ENCODE results near the gene TRIM41.
"Not testable (repeated sequence)": the region's sequence is repeated elsewhere in the genome, so short reads cannot be mapped to it uniquely, and the experiment has no call there.

Gene TRIM41

DNA sequence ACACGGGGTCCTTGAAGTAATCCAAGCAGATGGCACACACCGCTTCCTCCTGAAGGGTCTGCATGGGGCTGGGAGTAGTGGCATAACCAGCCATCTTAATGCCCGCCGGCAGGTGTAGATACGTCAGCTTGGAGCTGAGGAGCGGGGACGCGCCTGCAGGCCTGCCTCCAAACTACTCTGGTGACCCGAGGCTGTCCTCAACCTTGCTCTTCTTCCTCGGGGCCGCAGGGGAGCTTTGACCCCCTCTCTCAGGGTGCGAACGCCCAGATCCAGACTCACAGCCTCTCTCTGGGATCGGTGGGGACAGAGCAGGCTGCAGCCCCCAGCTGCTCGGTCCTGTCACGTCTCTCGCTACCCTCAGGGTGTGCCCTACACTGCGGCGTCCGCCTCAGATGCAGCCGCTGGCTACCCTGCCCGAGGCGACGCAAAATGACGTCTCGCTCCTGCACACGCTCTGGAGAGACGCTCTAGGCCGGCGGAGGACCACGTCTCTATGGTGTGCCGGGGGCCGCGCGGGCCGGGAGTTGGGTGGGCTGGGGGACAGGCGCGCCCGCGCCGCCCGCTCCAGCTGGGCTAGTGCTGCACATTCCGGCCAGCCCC lies 37.7 kb downstream of the TRIM41 start, which contains the start of gene TRIM52:
TRIM52 (minus strand) TSS at position 424 of the 600 bp plus-strand sequence; CDS start at position 94, 330 bp downstream.
- DNase-seq (ENCODE audit: extremely low read depth, low read depth), result peak; percentile 76
- TF ChIP-seq, protein P1, sequence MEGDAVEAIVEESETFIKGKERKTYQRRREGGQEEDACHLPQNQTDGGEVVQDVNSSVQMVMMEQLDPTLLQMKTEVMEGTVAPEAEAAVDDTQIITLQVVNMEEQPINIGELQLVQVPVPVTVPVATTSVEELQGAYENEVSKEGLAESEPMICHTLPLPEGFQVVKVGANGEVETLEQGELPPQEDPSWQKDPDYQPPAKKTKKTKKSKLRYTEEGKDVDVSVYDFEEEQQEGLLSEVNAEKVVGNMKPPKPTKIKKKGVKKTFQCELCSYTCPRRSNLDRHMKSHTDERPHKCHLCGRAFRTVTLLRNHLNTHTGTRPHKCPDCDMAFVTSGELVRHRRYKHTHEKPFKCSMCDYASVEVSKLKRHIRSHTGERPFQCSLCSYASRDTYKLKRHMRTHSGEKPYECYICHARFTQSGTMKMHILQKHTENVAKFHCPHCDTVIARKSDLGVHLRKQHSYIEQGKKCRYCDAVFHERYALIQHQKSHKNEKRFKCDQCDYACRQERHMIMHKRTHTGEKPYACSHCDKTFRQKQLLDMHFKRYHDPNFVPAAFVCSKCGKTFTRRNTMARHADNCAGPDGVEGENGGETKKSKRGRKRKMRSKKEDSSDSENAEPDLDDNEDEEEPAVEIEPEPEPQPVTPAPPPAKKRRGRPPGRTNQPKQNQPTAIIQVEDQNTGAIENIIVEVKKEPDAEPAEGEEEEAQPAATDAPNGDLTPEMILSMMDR (IDR thresholded peaks at IDR 0.05; ENCODE audit: low read depth, low read length, missing control alignments), result no peak
- peak within 1 kb of the TSS; percentile 92 for H3K4me3 ChIP-seq (replicated peaks; ENCODE audit: low read depth, low read length)

DNA sequence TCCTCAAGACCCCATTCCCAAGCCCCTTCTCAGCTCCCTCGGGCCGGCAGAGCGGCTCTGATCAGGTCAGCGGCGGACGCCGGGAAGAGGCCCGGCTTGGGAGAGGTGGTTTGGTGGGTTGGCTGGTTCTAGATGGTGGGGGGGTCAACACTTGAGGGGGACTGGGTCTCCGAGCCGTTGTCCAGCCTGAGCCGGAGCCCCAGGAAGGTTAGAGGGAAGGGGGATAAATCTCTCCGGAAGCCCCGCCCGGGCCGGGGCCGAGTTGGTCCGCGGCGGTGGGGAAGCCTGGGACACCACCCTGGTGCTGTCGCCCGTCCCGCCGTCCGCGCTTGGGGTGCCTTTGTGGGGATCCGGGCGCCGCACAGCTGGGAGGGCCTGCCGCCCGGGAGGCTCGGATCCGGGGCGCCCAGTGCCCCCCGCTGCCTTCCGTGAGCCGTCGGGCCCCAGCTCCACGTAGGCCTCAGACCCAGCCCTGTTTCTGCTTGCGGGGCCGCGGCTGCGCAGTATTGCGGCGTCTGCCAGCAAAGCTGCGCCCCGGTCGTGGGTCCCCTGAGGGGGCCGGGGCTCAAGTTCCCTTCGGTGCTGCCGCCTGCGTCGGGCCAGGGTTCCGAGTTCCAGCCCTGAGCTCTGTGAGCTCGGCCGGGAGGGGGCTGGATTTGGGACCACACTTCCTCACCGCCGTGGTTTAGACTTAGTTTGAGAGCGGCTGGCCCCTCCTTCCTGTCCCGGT lies 38.4 kb downstream of the TRIM41 start:
- peak overlapping the region; percentile 92 for H3K4me3 ChIP-seq (replicated peaks; ENCODE audit: low read depth, low read length)
- TF ChIP-seq, protein P1 (IDR thresholded peaks at IDR 0.05; ENCODE audit: low read depth, low read length, missing control alignments), result no peak
- DNase-seq (ENCODE audit: extremely low read depth, low read depth), result no peak

DNA sequence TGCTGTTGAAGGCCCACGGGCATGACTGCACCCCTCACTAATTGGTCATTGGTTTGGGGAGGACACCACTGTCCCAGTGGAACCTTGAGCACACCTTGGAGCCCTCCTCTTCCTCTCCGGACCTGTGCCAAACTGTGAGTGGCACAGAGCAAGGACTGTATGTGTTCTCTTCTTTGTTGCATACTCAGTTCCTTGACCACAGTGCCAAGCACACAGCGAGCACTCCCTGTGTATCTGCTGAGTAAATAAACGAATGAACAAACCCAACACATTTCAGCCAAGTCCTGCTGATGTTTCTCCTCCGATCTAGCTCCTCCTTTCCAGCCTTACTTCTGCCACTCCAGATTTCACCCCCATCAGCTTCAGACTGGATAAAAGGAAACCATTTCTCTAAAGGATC lies 40.6 kb downstream of the TRIM41 start:
- TF ChIP-seq, protein P1 (IDR thresholded peaks at IDR 0.05; ENCODE audit: low read depth, low read length, missing control alignments), result no peak
- H3K4me3 ChIP-seq (replicated peaks; ENCODE audit: low read depth, low read length), result no peak overlapping the region
- no peak for DNase-seq (ENCODE audit: extremely low read depth, low read depth)

DNA sequence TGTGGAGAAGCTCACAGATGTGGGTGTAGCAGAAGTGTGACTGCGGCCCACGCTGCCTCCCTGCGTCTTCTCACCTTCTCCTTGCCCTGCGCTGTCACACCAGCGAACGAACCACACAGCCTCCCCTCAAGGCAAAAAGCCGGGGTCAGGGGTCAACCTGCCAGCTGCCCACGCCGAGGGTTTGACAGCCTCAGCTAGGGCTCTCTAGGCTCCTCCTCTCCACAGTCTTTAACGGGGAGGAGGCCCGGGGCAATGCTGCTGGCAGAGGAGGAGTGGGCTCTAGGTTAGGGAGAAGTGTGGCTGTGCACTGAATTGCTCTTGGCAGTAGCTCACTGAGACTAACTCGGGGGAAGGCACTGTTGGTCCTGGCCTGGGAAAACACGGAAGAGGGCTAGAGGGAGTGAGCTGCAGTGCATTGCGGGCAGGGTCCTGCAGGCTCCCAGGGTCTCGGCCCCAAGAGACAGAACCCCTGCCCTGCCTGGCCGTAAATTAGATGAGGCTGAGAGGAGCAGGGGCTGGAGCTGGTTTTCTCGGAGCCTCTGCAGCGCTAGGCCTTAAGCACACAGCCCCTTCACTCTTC lies 42.1 kb downstream of the TRIM41 start:
- no peak overlapping the region for H3K4me3 ChIP-seq (replicated peaks; ENCODE audit: low read depth, low read length)
- TF ChIP-seq, protein P1 (IDR thresholded peaks at IDR 0.05; ENCODE audit: low read depth, low read length, missing control alignments), result no peak
- no peak for DNase-seq (ENCODE audit: extremely low read depth, low read depth)

DNA sequence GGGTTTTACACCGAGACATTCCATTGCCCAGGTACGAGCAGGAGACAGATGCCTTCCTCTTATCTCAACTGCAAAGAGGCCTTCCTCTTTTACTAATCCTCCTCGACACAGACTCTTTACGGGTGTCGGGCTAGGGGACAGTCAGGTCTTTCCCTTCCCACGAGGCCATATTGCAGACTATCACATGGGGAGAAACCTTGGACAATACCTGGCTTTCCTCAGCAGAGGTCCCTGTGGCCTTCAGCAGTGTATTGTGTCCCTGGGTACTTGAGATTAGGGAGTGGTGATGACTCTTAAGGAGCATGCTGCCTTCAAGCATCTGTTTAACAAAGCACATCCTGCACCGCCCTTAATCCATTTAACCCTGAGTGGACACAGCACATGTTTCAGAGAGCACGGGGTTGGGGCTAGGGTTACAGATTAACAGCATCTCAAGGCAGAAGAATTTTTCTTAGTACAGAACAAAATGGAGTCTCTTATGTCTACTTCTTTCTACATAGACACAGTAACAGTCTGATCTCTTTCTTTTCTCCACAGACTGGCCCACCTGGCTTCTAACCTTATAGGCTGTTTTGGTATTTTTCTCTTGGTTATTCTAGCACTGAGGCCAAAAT lies 44.3 kb downstream of the TRIM41 start:
- not testable (repeated sequence) for H3K4me3 ChIP-seq (replicated peaks; ENCODE audit: low read depth, low read length); DNase-seq (ENCODE audit: extremely low read depth, low read depth)

DNA sequence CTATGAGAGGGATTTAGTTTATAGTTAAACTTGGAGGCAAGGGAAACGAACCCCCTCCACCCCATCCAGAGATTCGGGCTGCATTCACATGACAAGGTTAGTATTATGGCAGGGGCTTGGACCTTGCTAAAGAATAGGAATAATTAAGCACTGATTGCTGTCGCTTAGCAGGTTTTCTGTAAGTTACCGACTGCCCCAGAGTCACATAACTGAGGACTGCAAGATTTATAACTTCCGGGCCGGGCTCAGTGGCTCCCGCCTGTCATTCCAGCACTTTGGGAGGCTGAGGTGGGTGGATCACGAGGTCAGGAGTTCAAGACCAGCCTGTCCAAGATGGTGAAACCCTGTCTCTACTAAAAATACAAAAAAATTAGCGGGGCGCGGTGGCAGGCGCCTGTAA lies 44.8 kb downstream of the TRIM41 start:
- not testable (repeated sequence) for DNase-seq (ENCODE audit: extremely low read depth, low read depth); H3K4me3 ChIP-seq (replicated peaks; ENCODE audit: low read depth, low read length)

DNA sequence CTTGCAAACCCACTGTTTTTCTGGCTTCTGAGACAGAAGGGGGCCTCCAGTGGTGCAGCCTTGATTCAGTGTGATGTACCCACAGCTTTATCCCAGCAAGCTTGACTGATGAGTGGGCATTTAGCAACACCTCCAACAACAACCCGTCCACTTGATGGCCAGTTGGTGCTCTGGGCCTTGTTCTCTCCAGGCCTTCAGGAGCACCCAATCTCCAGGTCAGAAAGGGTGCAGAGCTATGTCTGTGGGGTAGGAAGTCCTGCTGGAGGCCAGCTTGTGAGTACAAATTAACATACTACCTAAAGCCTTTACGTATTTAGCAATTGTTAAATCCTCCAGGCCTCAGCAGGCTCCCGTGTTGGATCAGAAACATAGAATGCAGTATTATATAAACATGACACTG lies 48.0 kb downstream of the TRIM41 start:
- TF ChIP-seq, protein P1 (IDR thresholded peaks at IDR 0.05; ENCODE audit: low read depth, low read length, missing control alignments), result no peak
- no peak for DNase-seq (ENCODE audit: extremely low read depth, low read depth)
- no peak overlapping the region for H3K4me3 ChIP-seq (replicated peaks; ENCODE audit: low read depth, low read length)

DNA sequence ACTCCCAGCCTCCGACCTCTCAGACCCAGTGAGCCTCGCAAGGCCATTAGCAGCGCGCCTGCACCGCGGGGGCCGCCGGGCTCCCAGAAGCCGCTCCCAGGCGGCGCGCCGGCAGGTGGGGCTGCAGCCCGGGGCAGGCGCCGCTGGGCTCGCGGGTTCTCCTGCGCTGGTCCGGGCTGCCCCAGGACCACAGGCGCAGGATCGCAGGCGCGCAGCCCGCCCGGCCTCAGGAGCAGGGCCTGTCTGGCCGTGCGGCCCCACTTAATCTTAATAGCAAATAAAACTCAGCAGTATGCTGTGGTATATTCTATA lies 50.3 kb downstream of the TRIM41 start:
- DNase-seq (ENCODE audit: extremely low read depth, low read depth); H3K4me3 ChIP-seq (replicated peaks; ENCODE audit: low read depth, low read length): not testable (repeated sequence)
